SU-DHL-6 (cell line): Measurements from ENCODE around the gene ZNF555.

Source experiments
- H2AFZ ChIP-seq: fragments of 200-600 bp; sonication (generic); 2 replicates; pipeline ENCODE4 v1.6.1; 2014; ENCODE audit warnings: low read depth, mild to moderate bottlenecking, moderate library complexity, mixed read lengths, antibody characterized with exemption, low read length; ENCODE audit not compliant: severe bottlenecking
- H3F3A ChIP-seq: fragments of 200-600 bp; shearing (Covaris generic); 2 replicates; pipeline ENCODE4 v1.6.0; 2016; ENCODE audit warnings: antibody characterized with exemption, mild to moderate bottlenecking; ENCODE audit not compliant: insufficient read depth
- H3K27ac ChIP-seq: fragments of 200-600 bp; sonication (generic); 2 replicates; pipeline ENCODE4 v1.5.1; 2016; ENCODE audit warnings: low read depth, mild to moderate bottlenecking, low read length, moderate library complexity, mixed read lengths
- H3K27me3 ChIP-seq: fragments of 200-600 bp; sonication (generic), shearing (Covaris generic); 2 replicates; pipeline ENCODE4 v1.6.0; 2014; ENCODE audit warnings: mild to moderate bottlenecking, low read length
- H3K36me3 ChIP-seq: fragments of 200-600 bp; sonication (generic); 2 replicates; pipeline ENCODE4 v1.6.1; 2014; ENCODE audit warnings: mild to moderate bottlenecking, low read length, mixed read lengths
- H3K4me2 ChIP-seq: fragments of 300-600, 200-600 bp; shearing (Covaris generic), sonication (generic); 2 replicates; pipeline ENCODE4 v1.6.0; 2014; ENCODE audit warnings: low read length, low read depth, mild to moderate bottlenecking; ENCODE audit not compliant: poor library complexity, severe bottlenecking
- H3K4me3 ChIP-seq: fragments of 200-600 bp; sonication (generic); 2 replicates; pipeline ENCODE4 v1.5.1; 2014; ENCODE audit warnings: antibody characterized with exemption, low read length, mild to moderate bottlenecking, mixed read lengths; ENCODE audit not compliant: insufficient read depth, poor library complexity, severe bottlenecking
- H3K79me2 ChIP-seq: fragments of 200-600 bp; sonication (generic); 2 replicates; pipeline ENCODE4 v1.6.1; 2014; ENCODE audit warnings: mild to moderate bottlenecking, low read length, moderate library complexity; ENCODE audit not compliant: insufficient read depth
- H3K9ac ChIP-seq: fragments of 200-600 bp; sonication (generic); 2 replicates; pipeline ENCODE4 v1.7.0; 2014; ENCODE audit warnings: mild to moderate bottlenecking, low read length
- H3K9me2 ChIP-seq: fragments of 200-600 bp; sonication (generic); replicated peaks from 2 replicates; pipeline ENCODE4 v1.6.1; 2014; ENCODE audit warnings: low read length; ENCODE audit not compliant: insufficient read depth
- H3K9me3 ChIP-seq: fragments of 200-600 bp; sonication (generic); 2 replicates; pipeline ENCODE4 v1.6.1; 2014; ENCODE audit warnings: low read length, mixed read lengths; ENCODE audit not compliant: insufficient read depth
- H4K20me1 ChIP-seq: fragments of 200-600 bp; sonication (generic); 2 replicates; pipeline ENCODE4 v1.6.1; 2014; ENCODE audit warnings: low read depth, mild to moderate bottlenecking, antibody characterized with exemption, low read length, moderate library complexity, mixed read lengths
- EZH2phosphoT487 ChIP-seq: fragments of 200-600 bp; sonication (generic), shearing (Covaris generic); conservative IDR thresholded peaks from 2 replicates; pipeline ENCODE4 v1.6.1; 2018; ENCODE audit warnings: mild to moderate bottlenecking, antibody characterized with exemption, low read length, moderate library complexity, mixed read lengths
- TF ChIP-seq, protein P1 (sequence below): fragments of 200-600 bp; sonication (generic); IDR thresholded peaks from one replicate; pipeline ENCODE4 v1.5.1; 2017; ENCODE audit warnings: antibody characterized with exemption, mild to moderate bottlenecking, low read length, moderate library complexity; ENCODE audit not compliant: insufficient read depth, poor library complexity, severe bottlenecking

ZNF555 gene

DNA sequence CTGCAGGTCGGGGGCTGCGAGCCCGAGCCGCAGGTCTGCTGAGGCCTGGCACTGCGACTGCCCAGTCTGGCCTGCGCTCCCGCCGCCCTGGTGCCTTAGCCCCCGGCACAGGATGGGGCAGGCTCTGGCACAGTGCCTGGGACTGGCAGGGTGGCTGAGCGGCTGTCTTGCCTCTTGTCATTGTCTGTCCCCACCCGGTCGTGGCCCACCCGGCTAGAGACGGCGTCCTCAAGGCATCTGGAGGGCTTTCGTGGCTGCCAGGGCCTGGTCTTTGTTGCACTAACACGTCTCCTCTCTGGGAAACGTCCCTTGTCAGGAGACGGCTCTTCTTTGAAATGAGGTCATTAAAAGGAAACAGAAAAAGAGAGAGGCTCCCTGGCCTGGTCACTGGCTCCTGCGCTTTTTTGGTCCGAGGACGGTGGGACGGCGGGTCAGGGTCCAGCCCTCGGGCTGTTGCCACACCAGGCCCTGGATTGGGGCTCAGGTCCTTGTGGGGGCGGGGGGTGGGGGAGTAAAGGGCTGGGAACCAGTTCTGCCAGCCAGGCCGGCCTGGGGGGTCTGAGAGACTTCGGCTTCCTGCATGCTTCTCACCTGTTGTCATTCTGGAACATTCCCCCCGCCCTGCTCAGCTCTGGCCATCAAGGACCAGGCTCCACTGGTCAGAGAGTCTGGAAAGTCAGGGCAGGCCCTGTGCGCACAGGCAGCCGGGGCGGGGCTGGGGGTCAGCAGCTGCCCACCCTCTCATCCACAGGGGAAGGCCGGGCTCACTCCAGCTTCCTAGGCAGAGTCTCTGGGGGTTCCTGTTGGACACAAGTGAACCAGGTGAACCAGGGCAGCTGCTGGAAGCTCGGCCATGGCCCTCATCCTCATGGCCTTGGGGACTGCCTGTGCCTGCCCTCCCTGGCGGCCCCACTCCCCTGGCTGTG, 27.8 kb upstream of the ZNF555 start:
- H4K20me1 ChIP-seq: no peaks in the 10 kb centered on the region
- H3K36me3 ChIP-seq: no peaks in the 10 kb centered on the region
- no peak overlapping the region for H3K4me3 ChIP-seq
- TF ChIP-seq EZH2phosphoT487: no peak
- TF ChIP-seq, protein P1, sequence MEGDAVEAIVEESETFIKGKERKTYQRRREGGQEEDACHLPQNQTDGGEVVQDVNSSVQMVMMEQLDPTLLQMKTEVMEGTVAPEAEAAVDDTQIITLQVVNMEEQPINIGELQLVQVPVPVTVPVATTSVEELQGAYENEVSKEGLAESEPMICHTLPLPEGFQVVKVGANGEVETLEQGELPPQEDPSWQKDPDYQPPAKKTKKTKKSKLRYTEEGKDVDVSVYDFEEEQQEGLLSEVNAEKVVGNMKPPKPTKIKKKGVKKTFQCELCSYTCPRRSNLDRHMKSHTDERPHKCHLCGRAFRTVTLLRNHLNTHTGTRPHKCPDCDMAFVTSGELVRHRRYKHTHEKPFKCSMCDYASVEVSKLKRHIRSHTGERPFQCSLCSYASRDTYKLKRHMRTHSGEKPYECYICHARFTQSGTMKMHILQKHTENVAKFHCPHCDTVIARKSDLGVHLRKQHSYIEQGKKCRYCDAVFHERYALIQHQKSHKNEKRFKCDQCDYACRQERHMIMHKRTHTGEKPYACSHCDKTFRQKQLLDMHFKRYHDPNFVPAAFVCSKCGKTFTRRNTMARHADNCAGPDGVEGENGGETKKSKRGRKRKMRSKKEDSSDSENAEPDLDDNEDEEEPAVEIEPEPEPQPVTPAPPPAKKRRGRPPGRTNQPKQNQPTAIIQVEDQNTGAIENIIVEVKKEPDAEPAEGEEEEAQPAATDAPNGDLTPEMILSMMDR: no peak
- H3K27ac ChIP-seq: no peak overlapping the region
- no peaks in the 10 kb centered on the region for H3F3A ChIP-seq
- no peaks in the 10 kb centered on the region for H3K9me2 ChIP-seq
- H2AFZ ChIP-seq: no peak overlapping the region
- no peak overlapping the region for H3K9ac ChIP-seq
- no peaks in the 10 kb centered on the region for H3K27me3 ChIP-seq
- no peaks in the 10 kb centered on the region for H3K79me2 ChIP-seq
- no peak overlapping the region for H3K4me2 ChIP-seq
- H3K9me3 ChIP-seq: no peaks in the 10 kb centered on the region

DNA sequence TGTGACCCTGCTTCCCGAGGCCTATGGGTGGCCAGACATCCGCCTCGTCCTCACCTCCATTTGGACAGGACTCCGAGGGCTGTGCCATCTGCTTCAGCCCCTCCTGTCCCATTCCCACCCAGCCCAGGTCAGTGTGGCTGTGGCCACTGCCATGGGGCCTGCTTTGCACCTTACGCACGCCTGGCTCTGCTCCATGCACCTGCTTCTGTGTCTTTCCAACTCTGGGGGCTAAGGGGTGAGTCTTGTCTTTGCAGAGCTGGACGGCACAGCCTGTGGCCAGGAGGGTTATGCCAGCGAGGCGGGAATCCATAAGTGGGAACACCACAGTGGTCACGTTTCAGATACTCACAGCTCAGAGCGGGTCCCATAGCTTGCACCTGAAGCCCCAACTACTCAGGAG, 26.8 kb upstream of the ZNF555 start:
- no peak overlapping the region for H3K27ac ChIP-seq
- no peak overlapping the region for H3K4me3 ChIP-seq
- H2AFZ ChIP-seq: no peak overlapping the region
- no peak overlapping the region for H3K9ac ChIP-seq
- TF ChIP-seq, protein P1: no peak
- TF ChIP-seq EZH2phosphoT487: no peak
- H3K79me2 ChIP-seq: no peaks in the 10 kb centered on the region
- no peaks in the 10 kb centered on the region for H3F3A ChIP-seq
- H4K20me1 ChIP-seq: no peaks in the 10 kb centered on the region
- H3K4me2 ChIP-seq: no peak overlapping the region
- no peaks in the 10 kb centered on the region for H3K27me3 ChIP-seq
- no peaks in the 10 kb centered on the region for H3K9me3 ChIP-seq
- no peaks in the 10 kb centered on the region for H3K9me2 ChIP-seq
- no peaks in the 10 kb centered on the region for H3K36me3 ChIP-seq

DNA sequence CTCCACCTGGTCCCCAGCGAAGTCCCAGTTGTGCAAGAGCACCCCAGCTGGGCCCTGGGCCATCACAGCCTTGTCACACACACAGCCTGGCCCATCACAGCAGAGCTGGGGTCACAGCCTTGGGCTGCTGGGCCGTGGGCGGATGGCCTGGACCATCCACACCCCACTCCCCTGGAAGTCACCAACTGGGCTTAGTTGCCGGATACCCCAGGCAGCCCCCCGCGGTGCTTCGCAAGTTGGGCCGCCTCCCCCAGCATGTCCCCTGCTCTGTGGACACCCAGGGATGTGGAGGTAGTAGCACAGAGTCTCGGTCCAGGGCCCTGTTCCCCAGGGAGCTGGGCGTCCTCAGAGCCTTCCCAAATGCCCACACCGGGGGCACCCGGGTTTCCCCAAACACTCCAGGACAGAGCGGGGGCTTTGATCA, 26.1 kb upstream of the ZNF555 start:
- no peaks in the 10 kb centered on the region for H3F3A ChIP-seq
- H3K27me3 ChIP-seq: no peaks in the 10 kb centered on the region
- H3K9ac ChIP-seq: no peak overlapping the region
- H3K9me2 ChIP-seq: no peaks in the 10 kb centered on the region
- TF ChIP-seq EZH2phosphoT487: no peak
- TF ChIP-seq, protein P1: no peak
- no peak overlapping the region for H3K4me2 ChIP-seq
- H3K36me3 ChIP-seq: no peaks in the 10 kb centered on the region
- H3K9me3 ChIP-seq: no peaks in the 10 kb centered on the region
- H3K27ac ChIP-seq: no peak overlapping the region
- H4K20me1 ChIP-seq: no peaks in the 10 kb centered on the region
- no peak overlapping the region for H3K4me3 ChIP-seq
- no peak overlapping the region for H2AFZ ChIP-seq
- no peaks in the 10 kb centered on the region for H3K79me2 ChIP-seq
